ENCODE data around the gene BMI1. TPM values are rescaled to one million over a fixed set of nuclear protein-coding genes. Genes with fewer than 3 reads are reported as not detected.
A peak's percentile ranks its signal among the peaks of the same experiment; 100 is the strongest.

Gene BMI1
- total and polyA plus RNA-seq, 12 donors = 15.0 to 44.1 (median 32.0) TPM

GRCh38 chr10:22333167-22333974, 12.5 kb downstream of the BMI1 start:
- 39 to 46% methylated on average over 25 of the region's 25 CpGs for WGBS, 2 donors
- ATAC-seq = no peak

GRCh38 chr10:22333975-22334282, 13.0 kb downstream of the BMI1 start:
- 29 to 50% methylated on average over 16 of the region's 16 CpGs for WGBS, 2 donors
- H3K36me3 ChIP-seq = peaks cover 0 to 27% (median 12%) of the 10 kb centered on the region in 9 donors

More at GRCh38 chr10:22333167-22333974, 12.5 kb downstream of the BMI1 start:
- intact Hi-C loops (cut with DNase I) = no loop called here
- Histone ChIP-seq H3K4me3 (peak overlapping the region in 1 of 10 donors; percentile 33), H3K9me3 (no peaks in the 10 kb centered on the region), H3K4me1 (peaks cover 0 to 41% (median 29%) of the 10 kb centered on the region in 9 donors), H3K36me3 (peaks cover 0 to 33% (median 17%) of the 10 kb centered on the region in 9 donors), H3K27ac (peak overlapping the region in 1 of 10 donors; percentile 29), H3K27me3 (peaks cover 16 to 62% (median 49%) of the 10 kb centered on the region in 7 donors)
- TF ChIP-seq CTCF (IDR thresholded peaks at IDR 0.05) = no peak
- no peak for DNase-seq

GRCh38 chr10:22334414-22335172, 13.7 kb downstream of the BMI1 start:
- DNase-seq = peak in 1 of 2 donors; percentile 23
- WGBS, 2 donors = 5 to 12% methylated on average over 73 of the region's 73 CpGs
- Histone ChIP-seq H3K4me3 (peak overlapping the region; percentile 34 to 58 (median 53)), H3K4me1 (peaks cover 0 to 42% (median 29%) of the 10 kb centered on the region in 9 donors), H3K27me3 (peaks cover 18 to 75% (median 61%) of the 10 kb centered on the region in 7 donors), H3K36me3 (peaks cover 0 to 21% (median 5%) of the 10 kb centered on the region in 9 donors), H3K9me3 (no peaks in the 10 kb centered on the region), H3K27ac (peak overlapping the region in 1 of 10 donors; percentile 62)
- ATAC-seq = peak; percentile 12 to 53 (median 34)
- intact Hi-C loops (cut with DNase I) = no loop called here
- TF ChIP-seq CTCF (IDR thresholded peaks at IDR 0.05) = no peak

More at GRCh38 chr10:22333975-22334282, 13.0 kb downstream of the BMI1 start:
- no peak for ATAC-seq
- Histone ChIP-seq H3K4me1 (peaks cover 0 to 41% (median 29%) of the 10 kb centered on the region in 9 donors), H3K27me3 (peaks cover 18 to 68% (median 54%) of the 10 kb centered on the region in 7 donors), H3K9me3 (no peaks in the 10 kb centered on the region), H3K27ac (no peak overlapping the region), H3K4me3 (peak overlapping the region in 3 of 10 donors; percentile 33 to 52 (median 51))
- DNase-seq = no peak
- intact Hi-C loops (cut with DNase I) = no loop called here
- TF ChIP-seq CTCF (IDR thresholded peaks at IDR 0.05) = no peak

Measured in heart right ventricle (tissue), 16 donors.